H1 (cell line): ENCODE data around the gene MAP1A. TPM values are rescaled to one million over a fixed set of nuclear protein-coding genes. Genes with fewer than 3 reads are reported as not detected.

ENCODE experiments used
- CTCF ChIA-PET: fragments of 300-600 bp; sonication (Branson Sonifier 250); formaldehyde crosslinking; loops from one replicate; lab custom pipeline; 2021; ENCODE audit not compliant: partially characterized antibody; lab: Charles Lee
- POLR2A ChIA-PET: fragments of 300-600 bp; sonication (Branson Sonifier 250); formaldehyde crosslinking; loops from one replicate; lab custom pipeline; 2021; ENCODE audit warnings: inconsistent platforms; ENCODE audit not compliant: partially characterized antibody; lab: Charles Lee
- DNase-seq, 2 experiments: peaks; one replicate each; pipeline versions ENCODE4 v3.0.0 to v3.0.0-alpha.2; 2010 to 2022; ENCODE audit warnings: low spot score in 2 of 2, low read depth in 1 of 2, mixed read lengths in 1 of 2
- FAIRE-seq: peaks from 2 replicates; lab custom pipeline; 2011; peaks lifted over from hg19 to GRCh38; lab: Jason Lieb, UNC
- H2AFZ ChIP-seq: 2 replicates; pipeline ENCODE4 v1.8.1; 2012; ENCODE audit warnings: low read length, inconsistent platforms
- H2AK5ac ChIP-seq: 2 replicates; pipeline ENCODE4 v1.6.1; 2013; ENCODE audit warnings: low read depth, low read length
- H2BK120ac ChIP-seq: replicated peaks from 2 replicates; pipeline ENCODE3; 2013; ENCODE audit warnings: low read depth, low read length, inconsistent platforms
- H2BK12ac ChIP-seq: 2 replicates; pipeline ENCODE4 v1.6.1; 2013; ENCODE audit warnings: low read depth, low read length
- H2BK15ac ChIP-seq: 2 replicates; pipeline ENCODE4 v1.6.1; 2013; ENCODE audit warnings: low read length
- H2BK20ac ChIP-seq: 2 replicates; pipeline ENCODE4 v1.6.1; 2013; ENCODE audit warnings: low read length
- H2BK5ac ChIP-seq: 2 replicates; pipeline ENCODE4 v1.6.1; 2013; ENCODE audit warnings: low read depth, low read length
- H3K14ac ChIP-seq: 2 replicates; pipeline ENCODE4 v1.6.1; 2013; ENCODE audit warnings: inconsistent platforms; ENCODE audit not compliant: insufficient read length
- H3K18ac ChIP-seq: 2 replicates; pipeline ENCODE4 v1.6.1; 2013; ENCODE audit warnings: low read length; ENCODE audit errors: extremely low read depth
- H3K23ac ChIP-seq: 2 replicates; pipeline ENCODE4 v1.6.1; 2013; ENCODE audit warnings: inconsistent platforms; ENCODE audit not compliant: insufficient read length
- H3K23me2 ChIP-seq: 2 replicates; pipeline ENCODE4 v1.6.1; 2013; ENCODE audit warnings: low read depth, low read length
- H3K27ac ChIP-seq: 2 replicates; pipeline ENCODE4 v1.6.1; 2011; ENCODE audit warnings: low read depth, low read length, inconsistent platforms
- H3K27me3 ChIP-seq, 4 experiments: replicated peaks in 1 of 4; 1 replicate in 1 of 4; 2 replicates in 3 of 4; pipeline versions ENCODE4 v1.6.1 to v1.8.1; 2011 to 2013; ENCODE audit warnings: low read length in 3 of 4, mild to moderate bottlenecking in 3 of 4, inconsistent platforms in 2 of 4, mixed read lengths in 2 of 4, moderate library complexity in 1 of 4; ENCODE audit not compliant: control insufficient read depth in 3 of 4, insufficient read depth in 3 of 4; ENCODE audit errors: extremely low read depth in 1 of 4
- H3K36me3 ChIP-seq, 4 experiments: 2 replicates each; pipeline versions ENCODE4 v1.6.1 to v1.8.1; 2011 to 2013; ENCODE audit warnings: mild to moderate bottlenecking in 4 of 4, low read length in 3 of 4, moderate library complexity in 2 of 4, control low read depth in 1 of 4, inconsistent platforms in 1 of 4; ENCODE audit not compliant: insufficient read depth in 4 of 4, control insufficient read depth in 2 of 4
- H3K4ac ChIP-seq: replicated peaks from 2 replicates; pipeline ENCODE3; 2013; ENCODE audit warnings: low read length, low read depth, mixed read lengths, inconsistent platforms; ENCODE audit not compliant: insufficient read length
- H3K4me1 ChIP-seq, 4 experiments: replicated peaks in 1 of 4; 1 replicate in 1 of 4; 2 replicates in 3 of 4; pipeline versions ENCODE4 v1.6.1 to v1.8.1; 2011 to 2013; ENCODE audit warnings: low read length in 3 of 4, inconsistent platforms in 2 of 4, mixed read lengths in 1 of 4; ENCODE audit not compliant: insufficient read depth in 4 of 4, control insufficient read depth in 3 of 4
- H3K4me2 ChIP-seq, 2 experiments: 2 replicates each; pipeline versions ENCODE4 v1.6.1 to v1.8.1; 2011 to 2013; ENCODE audit warnings: low read depth in 2 of 2, low read length in 2 of 2, control low read depth in 1 of 2, inconsistent platforms in 1 of 2, mild to moderate bottlenecking in 1 of 2; ENCODE audit not compliant: insufficient read depth in 1 of 2
- H3K4me3 ChIP-seq, 4 experiments: fragments of 200-600, 300-600 bp in 1 of 4; sonication (generic), shearing (Covaris generic), sonication (Bioruptor Twin) in 1 of 4; 2 replicates each; pipeline versions ENCODE4 v1.5.1 to v1.8.1; 2011 to 2016; ENCODE audit warnings: low read length in 4 of 4, low read depth in 3 of 4, control low read depth in 2 of 4, inconsistent platforms in 2 of 4, mild to moderate bottlenecking in 2 of 4, mixed read lengths in 1 of 4, moderate library complexity in 1 of 4; ENCODE audit not compliant: insufficient read depth in 2 of 4; ENCODE audit errors: extremely low read depth in 1 of 4
- H3K56ac ChIP-seq: replicated peaks from 2 replicates; pipeline ENCODE3; 2013; ENCODE audit warnings: low read depth, mild to moderate bottlenecking, mixed read lengths, low read length, inconsistent platforms; ENCODE audit not compliant: insufficient read length
- H3K79me1 ChIP-seq: 2 replicates; pipeline ENCODE4 v1.6.1; 2013; ENCODE audit warnings: low read depth, low read length, control low read depth
- H3K79me2 ChIP-seq, 2 experiments: 2 replicates each; pipeline versions ENCODE4 v1.6.1 to v1.8.1; 2012 to 2013; ENCODE audit warnings: low read length in 2 of 2, mild to moderate bottlenecking in 2 of 2, inconsistent platforms in 1 of 2; ENCODE audit not compliant: insufficient read depth in 2 of 2, control insufficient read depth in 1 of 2
- H3K9ac ChIP-seq, 4 experiments: replicated peaks in 1 of 4; 1 replicate in 1 of 4; 2 replicates in 3 of 4; pipeline versions ENCODE4 v1.6.1 to v1.8.1; 2011 to 2013; ENCODE audit warnings: low read depth in 3 of 4, low read length in 3 of 4, control low read depth in 2 of 4, mild to moderate bottlenecking in 2 of 4, moderate library complexity in 2 of 4, inconsistent platforms in 1 of 4; ENCODE audit errors: extremely low read depth in 1 of 4
- H3K9me3 ChIP-seq, 2 experiments: 2 replicates each; pipeline versions ENCODE4 v1.6.1 to v1.8.1; 2012 to 2013; ENCODE audit warnings: mild to moderate bottlenecking in 2 of 2, moderate library complexity in 2 of 2, control low read depth in 1 of 2, inconsistent platforms in 1 of 2, low read depth in 1 of 2, low read length in 1 of 2, mixed read lengths in 1 of 2; ENCODE audit not compliant: insufficient read depth in 2 of 2
- H4K20me1 ChIP-seq, 2 experiments: replicated peaks in 1 of 2; 2 replicates each; pipeline versions ENCODE3 to v1.8.1; 2011 to 2013; ENCODE audit warnings: inconsistent platforms in 2 of 2, low read length in 2 of 2, mild to moderate bottlenecking in 1 of 2; ENCODE audit not compliant: insufficient read depth in 2 of 2, control insufficient read depth in 1 of 2
- H4K5ac ChIP-seq: 2 replicates; pipeline ENCODE4 v1.6.1; 2013; ENCODE audit warnings: low read length, low read depth, mixed read lengths, inconsistent platforms; ENCODE audit not compliant: insufficient read length
- H4K8ac ChIP-seq: 2 replicates; pipeline ENCODE4 v1.8.0; 2013; ENCODE audit warnings: mild to moderate bottlenecking, moderate library complexity, low read length, inconsistent platforms; ENCODE audit not compliant: insufficient read depth; ENCODE audit errors: extremely low read depth
- H4K91ac ChIP-seq: replicated peaks from 2 replicates; pipeline ENCODE3; 2013; ENCODE audit warnings: low read length, mixed read lengths, inconsistent platforms; ENCODE audit not compliant: insufficient read length
- CEBPB ChIP-seq: IDR thresholded peaks from 2 replicates; pipeline ENCODE4 v1.6.1; 2012; ENCODE audit warnings: low read depth, low read length
- CHD1 ChIP-seq: IDR thresholded peaks from 2 replicates; pipeline ENCODE4 v1.6.1; 2012; ENCODE audit warnings: low read depth, low read length, improper control_type of control experiment
- POLR2A ChIP-seq, 2 experiments: IDR thresholded peaks; 1 replicate in 1 of 2; 2 replicates in 1 of 2; pipeline ENCODE4 v1.6.1; 2011; ENCODE audit warnings: low read depth in 2 of 2, low read length in 2 of 2, mild to moderate bottlenecking in 2 of 2; ENCODE audit errors: control extremely low read depth in 1 of 2
- SAP30 ChIP-seq: fragments of 300-600 bp; sonication (generic); IDR thresholded peaks from 2 replicates; pipeline ENCODE4 v1.7.1; 2012; ENCODE audit warnings: low read length, moderate library complexity, mild to moderate bottlenecking, inconsistent platforms; ENCODE audit not compliant: insufficient read depth, insufficient replicate concordance
- WGBS, 2 experiments: shearing (Covaris generic) in 1 of 2; methylation state at CpG; one replicate each; pipeline versions ENCODE4 v1.1.6 to v1.1.7; 2013 to 2015; ENCODE audit warnings: low lambda C conversion rate in 2 of 2, mixed read lengths in 2 of 2, inconsistent platforms in 1 of 2, low coverage in 1 of 2, missing lambda C conversion rate in 1 of 2; ENCODE audit not compliant: insufficient replicate concordance in 2 of 2, insufficient coverage in 1 of 2, insufficient read length in 1 of 2; ENCODE audit errors: extremely low coverage in 1 of 2, missing lambda C conversion rate in 1 of 2; 5-methylcytosine and 5-hydroxymethylcytosine counted together
- polyA plus RNA-seq, 7 experiments: library from polyadenylated mRNA; depleted of rRNA in 3 of 7; stranded (reverse) in 5 of 7; unstranded in 2 of 7; fragments of >200 nt in 5 of 7; fragments of 200-250 nt in 2 of 7; gene quantifications; 1 replicate in 5 of 7; 2 replicates in 1 of 7; 4 replicates in 1 of 7; pipeline versions ENCODE4 v1.2.1 to v1.2.3, GENCODE V29; 2011 to 2013; ENCODE audit warnings: missing spikeins in 2 of 7, mixed read lengths in 2 of 7
- total RNA-seq: library from RNA; stranded (reverse); fragmentation: NEBNext Ultra II Directional; extraction: Animal tissue kit (Norgen Biotek cat#: 25700); gene quantifications from 2 replicates; pipeline ENCODE4 v1.2.1, GENCODE V29; 2021

MAP1A gene
- total and polyA plus RNA-seq, 2 of the 8 experiments (the other 6 are each of a cell fraction or from before 2014, with no cell fraction given): 0.80 to 2.4 TPM

GRCh38 chr15:43526261-43526930 lies 9.0 kb downstream of the MAP1A start:
- peaks cover 0 to 11% (median 2%) of the 10 kb centered on the region in 4 experiments; a peak in 4 of 7 replicates for H3K4me1 ChIP-seq
- H2BK12ac ChIP-seq: no peak overlapping the region
- no peak overlapping the region for H4K91ac ChIP-seq
- no peak overlapping the region for H3K4ac ChIP-seq
- no peak overlapping the region for H2BK20ac ChIP-seq
- no peaks in the 10 kb centered on the region for H3K9me3 ChIP-seq
- ChIA-PET CTCF (interaction anchor here (0.6 to 3.9 kb wide), 3 partner anchors 8 to 224 kb away, joined by 3 to 34 read pairs (median 15); partner anchors contain the start of gene MAP1A), POLR2A (interaction anchor here (0.8 to 1.0 kb wide), 2 partner anchors 8 to 99 kb away, joined by 3 to 4 read pairs; partner anchors contain the start of gene MAP1A)
- no peaks in the 10 kb centered on the region for H3K79me1 ChIP-seq
- WGBS, 2 experiments: 94% methylated on average over 10 of the region's 11 CpGs; no CpG with 5 or more reads in 1 of the 2 experiments
- H3K23ac ChIP-seq: no peak overlapping the region
- no peak overlapping the region for H4K5ac ChIP-seq
- H2AFZ ChIP-seq: no peak overlapping the region
- no peak overlapping the region; the same call in 1 of the 2 replicates for H4K8ac ChIP-seq
- no peak for DNase-seq
- peaks cover 0 to 2% (median 0%) of the 10 kb centered on the region in 4 experiments; a peak in 2 of 7 replicates for H3K27me3 ChIP-seq
- no peaks in the 10 kb centered on the region for H3K79me2 ChIP-seq
- H3K23me2 ChIP-seq: no peaks in the 10 kb centered on the region
- H2BK15ac ChIP-seq: no peak overlapping the region
- H3K14ac ChIP-seq: no peak overlapping the region
- no peaks in the 10 kb centered on the region for H3K36me3 ChIP-seq
- H3K4me3 ChIP-seq: no peak overlapping the region
- no peak overlapping the region for H3K9ac ChIP-seq
- no peak overlapping the region for H3K4me2 ChIP-seq
- H3K18ac ChIP-seq: no peak overlapping the region
- H2BK120ac ChIP-seq: no peak overlapping the region
- no peak overlapping the region for H3K27ac ChIP-seq
- no peak overlapping the region for H2BK5ac ChIP-seq
- no peak for FAIRE-seq
- no peak overlapping the region for H3K56ac ChIP-seq
- no peaks in the 10 kb centered on the region for H4K20me1 ChIP-seq
- H2AK5ac ChIP-seq: no peak overlapping the region
- TF ChIP-seq CHD1 (no peak), POLR2A (IDR thresholded peaks at IDR 0.05; ENCODE audit: control extremely low read depth in 1 of 2, low read depth in 2 of 2, low read length in 2 of 2) (no peak), SAP30 (no peak), CEBPB (no peak)
